Activated CD8-positive, alpha-beta memory T cell treated with anti-CD3 and anti-CD28 coated beads for 36 hours (primary cell): ENCODE data around the gene PAN3. TPM values are rescaled to one million over a fixed set of nuclear protein-coding genes. Genes with fewer than 3 reads are reported as not detected.

Experiments used
- CTCF ChIA-PET: fragments of 350-600 bp; sonication (Branson Sonifier 250); formaldehyde crosslinking; loops from one replicate; lab custom pipeline; 2021; ENCODE audit warnings: antibody characterized with exemption; lab: Charles Lee
- POLR2A ChIA-PET: fragments of 350-600 bp; sonication (Branson Sonifier 250); formaldehyde crosslinking; loops from one replicate; lab custom pipeline; 2021; ENCODE audit warnings: antibody characterized with exemption; lab: Charles Lee
- total RNA-seq, 2 experiments: library from RNA; stranded (reverse); gene quantifications; one replicate each; pipeline ENCODE4 v1.2.3, GENCODE V29; 2021

PAN3 gene
- total RNA-seq, 2 experiments from 2014 or later, result 28.8 to 29.7 TPM

GRCh38 chr13:28185256-28185655 is 46.9 kb downstream of the PAN3 start:
- ChIA-PET POLR2A (no interaction called here), CTCF (no interaction called here)

- CTCF ChIA-PET, result interaction anchor here (1.6 kb wide), 1 partner anchor 131 kb away, joined by 4 read pairs; no protein-coding TSS in a partner anchor
- POLR2A ChIA-PET, result interaction anchor here (0.6 kb wide), 1 partner anchor 61 kb away, joined by 3 read pairs; the partner anchor contains the start of gene PAN3
Measured at GRCh38 chr13:28199089-28199488, 60.7 kb downstream of the PAN3 start.

GRCh38 chr13:28204043-28204442 is 65.7 kb downstream of the PAN3 start:
- POLR2A ChIA-PET, result no interaction called here
- CTCF ChIA-PET, result no interaction called here

DNA sequence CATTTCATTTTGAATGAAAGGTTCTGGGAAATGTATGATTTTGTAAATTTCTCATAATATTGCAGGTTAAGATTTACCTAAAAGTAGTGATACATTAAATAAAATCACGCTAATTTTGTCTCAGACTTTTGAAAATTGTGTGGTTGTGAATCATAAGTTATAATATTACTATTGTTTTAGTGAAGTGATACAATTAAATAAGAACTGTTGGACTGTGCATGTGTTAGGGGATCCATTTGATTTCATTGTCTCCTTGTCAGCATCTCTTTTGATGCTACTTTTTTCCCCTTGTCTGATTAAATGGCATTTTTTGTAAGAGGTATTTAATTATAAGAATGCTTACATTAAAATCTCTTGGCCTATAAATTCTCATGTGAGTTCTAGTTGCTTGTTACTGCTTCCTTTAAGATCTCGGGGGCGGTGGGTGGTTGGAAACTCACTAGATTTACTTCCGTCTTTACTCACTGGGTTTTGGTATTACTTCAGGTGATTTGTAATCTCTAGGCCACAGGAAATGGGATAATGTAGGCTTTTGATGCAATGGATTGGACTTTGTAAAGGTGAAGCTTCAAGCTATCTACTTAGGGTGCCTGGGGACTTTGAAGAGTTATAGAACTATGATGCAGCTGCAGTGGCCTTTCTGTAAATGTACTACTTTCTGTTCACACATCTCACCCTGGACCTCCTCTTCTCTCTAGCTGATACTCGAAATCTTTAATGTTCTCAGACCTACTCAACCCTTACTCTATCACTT is 66.5 kb downstream of the PAN3 start:
- CTCF ChIA-PET, result no interaction called here
- POLR2A ChIA-PET, result no interaction called here

DNA sequence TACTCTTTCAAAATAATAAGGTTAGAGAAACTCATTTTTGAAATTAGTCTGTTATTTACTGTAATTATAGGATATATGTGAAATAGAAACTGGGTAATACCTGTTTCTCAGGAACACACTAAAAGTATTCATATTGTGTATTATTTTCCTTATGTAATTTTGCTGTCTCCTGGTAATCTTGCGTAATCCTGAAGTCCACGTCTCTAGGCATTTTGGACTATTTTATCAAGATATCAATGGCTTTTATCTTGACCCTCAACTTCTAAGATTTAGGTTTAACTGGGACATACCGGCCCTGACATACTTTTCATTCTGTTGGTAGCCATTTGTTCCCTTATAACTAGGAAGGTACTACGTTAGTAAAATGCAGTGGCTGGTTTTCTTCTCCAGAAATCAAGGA is 80.3 kb downstream of the PAN3 start:
- POLR2A ChIA-PET, result no interaction called here

DNA sequence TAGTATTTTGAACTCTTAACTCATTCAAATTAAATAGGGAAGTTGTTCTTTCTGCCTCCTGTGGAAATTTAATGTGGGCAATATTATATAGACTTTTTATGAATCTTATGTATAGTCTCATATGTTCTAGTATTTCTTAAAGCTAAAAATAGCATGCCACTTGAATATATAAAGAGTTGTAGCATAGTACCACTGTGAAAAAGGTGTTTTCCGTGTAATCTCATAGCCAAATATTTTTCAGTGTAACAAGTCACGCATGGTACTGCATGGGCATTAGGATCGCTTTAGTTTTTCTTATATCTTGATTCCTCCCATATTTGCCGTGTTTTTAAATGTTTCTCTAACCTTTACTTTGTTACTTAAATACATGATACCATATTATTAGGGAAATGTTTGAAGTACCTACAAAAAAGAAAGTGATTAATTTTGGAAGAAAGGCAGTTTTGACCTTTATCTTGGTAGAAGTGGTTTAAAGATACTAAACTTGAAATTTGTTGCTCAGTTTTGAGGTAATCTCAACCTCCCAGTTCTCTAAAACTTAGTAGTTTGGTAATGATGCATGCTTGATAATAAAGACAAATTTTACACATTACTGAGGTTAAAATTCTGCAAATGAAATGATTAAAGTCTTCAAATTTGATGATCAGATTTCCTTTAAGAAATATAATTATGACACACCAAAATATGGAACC is 81.2 kb downstream of the PAN3 start:
- POLR2A ChIA-PET, result no interaction called here
- CTCF ChIA-PET, result no interaction called here

More for the DNA sequence above, 80.3 kb downstream of the PAN3 start:
- CTCF ChIA-PET, result no interaction called here

DNA sequence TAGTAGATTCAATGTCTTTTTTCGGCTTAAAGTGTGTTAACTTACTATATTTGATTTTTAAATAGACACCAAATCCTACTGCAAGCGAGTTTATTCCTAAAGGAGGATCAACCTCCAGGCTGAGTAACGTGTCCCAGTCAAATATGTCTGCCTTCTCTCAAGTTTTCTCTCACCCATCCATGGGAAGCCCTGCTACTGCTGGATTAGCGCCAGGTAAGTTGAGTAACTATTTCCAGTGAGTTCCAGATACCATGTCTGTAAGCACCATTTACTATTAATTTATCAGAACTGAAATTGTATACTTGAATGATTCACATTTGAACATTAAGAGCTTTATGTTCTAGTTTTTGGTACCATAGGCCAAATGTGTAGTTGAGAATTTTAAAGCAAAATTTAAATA is 81.8 kb downstream of the PAN3 start:
- POLR2A ChIA-PET, result no interaction called here
- CTCF ChIA-PET, result no interaction called here

DNA sequence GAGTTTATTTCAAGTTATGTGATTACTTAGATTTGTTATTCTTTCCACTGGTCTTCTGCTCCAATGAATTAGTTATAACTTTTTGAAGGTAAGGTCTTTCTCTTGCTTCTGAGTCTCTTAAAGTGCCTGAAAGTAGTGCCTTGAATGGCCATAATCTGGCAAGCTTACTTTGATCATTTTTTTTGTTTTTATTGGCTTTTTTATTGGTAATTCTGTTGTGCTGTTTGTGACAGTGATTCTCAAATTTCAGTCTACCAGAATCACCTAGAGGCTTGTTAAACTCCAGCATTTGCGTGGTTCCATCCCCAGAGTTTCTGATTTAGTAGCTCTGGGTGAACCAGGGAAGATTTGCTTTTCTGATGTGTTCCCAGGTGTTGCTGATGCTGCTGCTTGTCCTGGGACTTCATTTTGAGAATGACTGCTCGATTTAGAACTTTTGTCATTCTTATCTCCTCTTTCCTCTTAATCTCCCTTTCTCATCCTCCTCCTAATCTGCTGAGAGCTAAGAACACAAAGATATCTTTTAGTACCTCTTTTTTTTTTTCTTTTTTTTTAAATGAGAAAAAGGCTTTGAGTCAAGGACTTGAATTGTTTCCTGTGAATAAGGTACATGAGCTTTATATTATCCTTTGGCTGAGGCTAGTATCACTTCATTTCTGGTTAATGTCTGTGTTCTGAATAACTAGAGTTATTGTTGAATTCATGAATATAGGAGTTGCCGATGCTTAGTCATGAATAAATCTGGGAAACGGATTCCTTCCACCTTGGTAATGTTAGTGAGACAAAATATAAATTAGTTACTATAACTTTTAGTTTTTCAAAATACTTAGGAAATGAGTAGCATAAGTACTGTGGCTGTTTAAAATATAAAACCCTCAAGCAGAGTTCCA is 91.4 kb downstream of the PAN3 start:
- ChIA-PET CTCF (no interaction called here), POLR2A (no interaction called here)

DNA sequence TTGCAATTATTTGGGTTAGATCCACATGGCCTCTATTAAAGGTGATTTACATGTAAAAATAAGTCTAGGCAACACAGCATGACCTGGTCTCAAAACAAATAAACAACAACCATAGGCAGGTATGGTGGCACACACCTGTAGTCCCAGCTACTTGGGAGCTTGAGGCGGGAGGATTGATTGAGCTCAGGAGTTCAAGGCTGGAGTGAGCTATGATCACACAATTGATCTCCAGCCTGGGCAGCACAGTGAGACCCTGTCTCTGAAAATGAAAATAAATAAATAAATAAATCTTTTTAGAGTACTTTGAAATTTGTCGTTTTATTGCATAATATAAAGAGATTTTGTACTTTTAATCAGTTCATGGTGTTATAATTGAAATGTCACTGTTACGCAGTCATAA is 93.3 kb downstream of the PAN3 start:
- CTCF ChIA-PET, result no interaction called here
- POLR2A ChIA-PET, result no interaction called here

GRCh38 chr13:28237944-28238343 is 99.6 kb downstream of the PAN3 start:
- CTCF ChIA-PET, result no interaction called here
- POLR2A ChIA-PET, result no interaction called here

- CTCF ChIA-PET, result no interaction called here
Measured at GRCh38 chr13:28239374-28239773, 101.0 kb downstream of the PAN3 start.

GRCh38 chr13:28245465-28245864 is 107.1 kb downstream of the PAN3 start:
- POLR2A ChIA-PET, result no interaction called here
- CTCF ChIA-PET, result no interaction called here

More at GRCh38 chr13:28239374-28239773, 101.0 kb downstream of the PAN3 start:
- POLR2A ChIA-PET, result no interaction called here

DNA sequence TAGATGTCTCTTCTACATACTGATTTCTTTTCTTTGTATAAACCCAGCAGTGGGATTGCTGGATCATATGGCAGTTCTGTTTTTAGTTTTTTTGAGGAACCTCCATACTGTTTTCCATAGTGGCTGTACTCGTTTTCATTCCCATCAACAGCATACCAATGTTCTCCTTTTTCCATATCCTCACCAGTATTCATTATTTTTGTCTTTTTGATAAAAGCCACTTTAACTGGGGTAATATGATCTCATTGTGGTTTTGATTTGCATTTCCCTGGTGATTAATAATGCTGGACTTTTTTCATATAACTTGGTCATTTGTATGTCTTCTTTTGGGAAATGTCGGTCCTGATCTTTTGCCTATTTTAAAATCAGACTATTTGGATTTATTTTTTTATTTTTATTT is 108.5 kb downstream of the PAN3 start:
- ChIA-PET CTCF (no interaction called here), POLR2A (no interaction called here)

GRCh38 chr13:28248080-28248479 is 109.7 kb downstream of the PAN3 start:
- CTCF ChIA-PET, result no interaction called here
- POLR2A ChIA-PET, result no interaction called here

DNA sequence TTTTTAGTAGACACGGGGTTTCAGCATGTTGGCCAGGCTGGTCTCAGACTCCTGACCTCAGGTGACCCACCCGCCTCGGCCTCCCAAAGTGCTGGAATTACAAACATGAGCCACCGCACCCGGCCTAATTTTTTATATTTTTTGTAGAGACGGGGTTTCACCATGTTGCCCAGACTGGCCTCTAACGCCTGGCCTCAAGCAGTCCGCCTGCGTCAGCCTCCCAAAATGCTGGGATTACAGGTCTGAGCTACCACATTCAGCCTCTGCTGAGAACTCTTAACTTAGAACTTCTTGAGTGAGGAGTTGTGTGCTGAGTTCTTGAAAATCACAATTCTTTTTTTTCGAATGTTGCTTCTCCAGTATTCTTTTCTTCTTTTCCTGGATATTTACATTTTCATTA is 112.2 kb downstream of the PAN3 start:
- ChIA-PET POLR2A (no interaction called here), CTCF (interaction anchor here (1.2 kb wide), 1 partner anchor 13 kb away, joined by 3 read pairs; no protein-coding TSS in a partner anchor)

GRCh38 chr13:28251466-28251865 is 113.1 kb downstream of the PAN3 start:
- CTCF ChIA-PET, result interaction anchor here (0.7 kb wide), 1 partner anchor 57 kb away, joined by 3 read pairs; no protein-coding TSS in a partner anchor
- POLR2A ChIA-PET, result no interaction called here

- ChIA-PET CTCF (no interaction called here), POLR2A (no interaction called here)
Measured at GRCh38 chr13:28252547-28252946, 114.2 kb downstream of the PAN3 start.

DNA sequence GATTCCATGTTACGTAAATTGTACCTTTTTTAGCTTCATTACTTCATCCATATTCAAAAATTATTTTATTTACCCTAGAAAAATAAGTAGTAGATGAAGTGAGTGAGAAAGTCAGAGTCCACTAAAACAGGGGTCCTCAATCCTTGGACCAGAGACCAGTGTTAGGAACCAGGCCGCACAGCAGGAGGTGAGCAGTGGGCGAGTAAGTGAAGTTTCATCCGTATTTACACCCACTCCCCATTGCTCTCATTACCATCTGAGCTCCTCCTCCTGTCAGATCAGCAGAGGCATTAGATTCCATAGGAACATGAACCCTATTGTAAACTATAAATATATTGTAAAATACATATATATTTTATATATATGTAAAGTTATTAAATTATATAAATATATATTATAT is 119.0 kb downstream of the PAN3 start:
- POLR2A ChIA-PET, result no interaction called here
- CTCF ChIA-PET, result no interaction called here

DNA sequence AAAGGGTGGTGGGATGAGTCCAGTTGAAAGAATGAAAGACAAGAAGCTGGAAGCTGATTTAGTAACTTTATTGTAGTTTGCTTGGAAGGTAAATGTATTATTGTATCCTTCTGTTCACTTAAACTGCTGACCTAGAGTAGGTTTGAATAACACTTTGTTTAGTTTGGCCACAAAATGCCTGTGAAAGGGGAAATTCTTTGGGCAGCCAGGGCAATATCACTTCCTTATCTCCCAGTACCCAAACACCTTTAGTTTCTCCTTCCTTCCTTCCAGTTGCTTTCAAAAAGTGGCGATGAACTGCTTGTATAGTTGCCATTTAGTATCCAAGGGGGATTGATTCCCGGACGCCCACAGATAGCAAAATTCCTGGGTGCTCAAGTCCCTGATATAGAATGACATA is 120.1 kb downstream of the PAN3 start:
- ChIA-PET CTCF (no interaction called here), POLR2A (no interaction called here)

GRCh38 chr13:28267497-28267896 is 129.2 kb downstream of the PAN3 start:
- ChIA-PET POLR2A (no interaction called here), CTCF (no interaction called here)
